Activated naive CD4-positive, alpha-beta T cell treated with Interleukin-2 at 50 U/mL for 16 hours (primary cell): ENCODE data around the gene KCTD16.

ENCODE experiments used
- DNase-seq: peaks from one replicate; pipeline ENCODE4 v3.0.0-alpha.2; 2020

The KCTD16 gene

DNA sequence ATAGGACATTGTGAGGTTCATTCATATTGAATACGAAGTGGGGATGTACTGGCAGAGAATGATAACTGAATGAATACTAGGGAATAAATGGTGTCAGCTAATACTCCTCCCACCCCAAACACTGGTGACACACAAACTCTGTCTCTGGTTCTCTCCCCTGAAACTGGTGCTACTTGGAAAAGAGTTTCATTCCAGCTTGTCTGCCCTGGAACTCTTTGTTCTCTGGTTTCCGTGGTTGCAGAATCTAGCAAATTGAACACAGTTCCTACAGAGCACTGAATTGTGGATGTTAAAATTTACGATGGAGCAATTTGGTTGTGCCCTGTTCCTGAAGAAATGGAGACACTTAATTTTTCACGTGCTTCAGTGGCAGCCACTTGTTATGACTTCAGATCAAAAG is 181.7 kb downstream of the KCTD16 start:
- DNase-seq, result no peak

DNA sequence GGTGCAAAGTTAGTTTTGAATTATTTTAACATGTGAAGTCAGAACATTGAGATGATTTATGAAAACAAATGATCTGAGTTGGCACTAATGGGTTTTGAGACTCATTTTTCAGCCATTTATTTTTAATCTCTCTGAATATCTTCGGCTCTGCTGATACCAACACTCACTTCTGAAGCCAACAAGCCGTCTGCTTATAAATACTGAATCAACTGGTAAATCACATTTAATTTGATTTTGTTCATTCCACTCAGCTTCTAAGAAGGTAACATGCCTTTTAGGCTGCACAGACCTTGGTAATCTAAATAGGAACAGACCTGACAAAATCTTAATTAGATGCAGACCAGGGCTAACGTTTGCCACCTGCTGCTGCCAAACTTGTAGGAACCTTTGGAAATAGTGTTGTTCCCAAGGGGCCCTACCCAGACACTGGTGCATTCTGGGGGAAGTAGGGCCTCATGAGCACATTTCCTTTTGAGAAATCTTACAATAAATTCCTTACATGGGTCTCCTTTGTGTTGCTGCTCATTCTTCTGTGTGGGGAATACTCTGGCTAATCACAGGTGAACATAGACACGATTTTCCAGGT is 182.2 kb downstream of the KCTD16 start:
- no peak for DNase-seq

DNA sequence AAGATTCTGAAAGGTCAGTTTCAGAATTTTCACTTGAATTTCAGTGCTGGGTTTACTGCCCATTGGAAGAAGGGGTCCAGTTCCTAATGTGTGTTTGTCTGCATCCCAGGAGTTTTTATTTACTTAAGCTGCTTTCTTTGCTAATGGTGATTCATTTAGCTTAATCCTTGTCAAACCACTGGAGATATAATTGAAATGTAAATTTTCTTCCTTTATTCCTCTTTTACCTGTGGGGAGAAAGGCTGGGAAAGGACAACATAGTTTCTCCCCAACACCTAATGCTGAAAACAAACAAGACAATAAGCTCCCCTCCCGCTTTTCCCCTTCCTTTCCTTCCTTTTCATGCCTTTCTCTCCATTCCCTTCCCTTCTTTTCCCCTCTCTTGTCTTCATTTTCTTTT is 185.8 kb downstream of the KCTD16 start:
- no peak for DNase-seq

DNA sequence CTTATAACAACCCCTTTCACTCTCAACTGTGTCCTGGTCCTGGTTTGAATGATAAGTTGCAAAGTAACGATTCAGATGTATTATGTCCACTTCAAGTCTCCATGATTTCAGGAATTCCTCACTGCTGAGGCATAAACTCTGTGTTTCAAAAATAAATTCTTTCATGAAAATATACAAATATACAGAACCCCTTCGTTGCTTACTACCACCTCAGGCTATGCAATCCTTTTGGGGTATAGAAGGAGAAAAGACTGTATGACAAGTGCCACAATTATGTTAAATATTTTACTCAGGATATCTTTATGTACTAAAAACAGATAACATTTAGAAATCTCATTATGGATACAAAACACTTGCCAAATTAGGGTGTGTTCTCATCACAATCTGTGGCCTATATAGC is 190.7 kb downstream of the KCTD16 start:
- DNase-seq, result no peak

DNA sequence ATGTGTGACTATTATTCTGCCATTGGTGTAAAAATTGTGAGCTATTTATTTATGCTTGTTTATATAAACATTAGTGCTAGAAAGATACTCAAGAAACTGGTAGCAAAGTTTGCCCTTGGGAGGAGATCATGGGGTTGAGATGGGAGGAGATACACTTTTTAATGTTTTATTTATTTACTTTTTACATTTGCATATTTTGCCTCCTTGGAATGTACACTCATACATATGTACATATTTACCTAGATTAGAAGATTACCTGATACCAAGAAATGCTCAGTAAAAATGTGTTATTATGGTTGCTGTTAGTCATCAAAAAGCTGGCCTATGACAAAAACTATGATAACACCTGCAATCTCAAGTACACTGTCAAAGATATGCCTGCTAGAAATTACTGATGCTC is 195.2 kb downstream of the KCTD16 start:
- no peak for DNase-seq

DNA sequence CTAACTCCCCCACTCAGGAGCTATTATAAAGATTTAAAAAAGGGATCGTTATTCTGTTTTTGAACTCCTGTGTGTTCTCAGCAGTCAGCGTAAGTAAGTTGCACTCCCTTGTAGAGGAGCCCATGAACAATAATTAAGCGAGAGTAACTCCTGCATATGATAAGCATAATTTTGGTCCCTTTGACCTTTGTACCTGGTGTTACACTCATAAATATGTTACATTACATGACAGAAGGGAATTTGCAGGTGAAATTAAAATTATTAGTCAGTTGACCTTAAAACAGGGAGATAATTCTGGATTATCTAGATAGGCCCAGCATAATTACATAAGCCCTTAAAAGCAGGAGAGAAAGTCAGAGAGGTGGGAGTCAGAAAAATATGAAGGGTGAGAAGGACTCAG is 197.3 kb downstream of the KCTD16 start:
- no peak for DNase-seq

DNA sequence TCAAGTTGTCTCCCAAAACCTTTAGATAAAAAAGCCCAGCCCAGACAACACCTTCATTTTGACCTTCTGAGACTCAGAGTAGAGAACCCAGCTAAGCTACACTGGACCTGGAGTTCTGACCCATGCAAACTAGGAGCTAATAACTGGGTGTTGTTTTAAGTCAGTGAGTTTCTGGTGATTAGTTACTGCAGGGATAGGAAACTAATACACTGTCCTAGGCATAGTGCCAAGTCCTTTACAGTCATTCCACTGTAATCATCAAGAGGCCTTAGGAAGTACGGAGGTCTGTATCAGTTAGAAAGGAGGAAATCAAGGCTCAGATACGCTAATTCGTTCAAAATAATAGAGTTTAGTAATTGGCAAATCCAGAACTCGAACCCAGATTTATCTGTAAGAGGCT is 197.9 kb downstream of the KCTD16 start:
- no peak for DNase-seq

DNA sequence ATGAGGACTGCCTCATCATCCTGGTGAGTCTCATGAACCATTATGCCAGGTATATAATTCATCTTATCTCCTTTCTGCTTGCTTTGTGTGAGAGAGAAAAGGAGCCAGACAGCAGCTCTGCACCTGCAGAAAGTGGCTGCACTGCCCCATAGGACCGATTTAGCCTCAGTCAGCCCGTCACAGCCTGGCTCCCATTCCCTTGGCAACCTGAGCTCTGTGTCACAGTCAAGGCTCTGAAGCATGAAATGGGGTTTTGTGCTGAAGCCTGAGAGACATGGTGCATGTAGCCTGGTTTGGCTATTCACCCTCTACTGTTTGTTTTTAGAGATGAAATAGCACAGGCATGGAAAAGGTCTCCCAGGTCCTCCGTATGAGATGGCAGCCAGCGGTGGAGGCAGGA is 198.3 kb downstream of the KCTD16 start:
- no peak for DNase-seq

DNA sequence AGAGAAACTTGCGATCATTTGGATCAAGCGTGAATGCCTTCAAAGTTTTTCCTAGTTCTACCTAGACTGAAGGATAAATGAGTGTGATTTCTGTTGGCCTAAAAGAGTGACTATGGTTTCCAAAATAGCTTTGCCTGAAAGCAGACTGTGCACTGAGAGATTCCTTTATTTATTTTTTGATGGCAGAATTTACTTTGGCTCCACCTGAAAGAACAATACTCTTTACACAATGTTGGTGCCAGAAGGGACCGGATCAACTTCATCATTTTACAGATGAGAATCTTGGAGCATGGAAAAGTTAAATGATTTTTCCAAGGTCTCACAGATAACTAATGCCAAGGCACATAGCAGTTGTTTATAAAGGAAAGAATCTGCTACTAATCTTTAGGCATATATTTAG is 199.6 kb downstream of the KCTD16 start:
- no peak for DNase-seq

DNA sequence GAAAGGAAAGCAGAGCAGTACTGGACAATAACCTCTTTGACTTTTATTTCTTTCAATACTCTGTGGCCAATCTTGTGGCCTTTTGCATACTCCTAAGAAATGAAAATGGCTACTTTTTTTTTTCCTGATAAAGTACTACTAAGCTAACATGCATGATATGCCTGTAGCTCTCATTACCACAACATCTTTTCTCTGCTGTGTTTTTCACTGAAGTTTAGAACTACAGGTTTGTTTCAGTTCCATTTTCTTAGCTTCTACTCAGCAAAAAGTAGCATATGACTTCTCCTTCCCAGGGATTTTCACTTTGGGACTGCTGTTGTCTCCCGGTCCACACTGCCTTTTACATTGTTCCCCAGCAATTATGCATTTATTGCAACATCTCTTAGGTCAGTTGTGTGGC is 204.0 kb downstream of the KCTD16 start:
- DNase-seq, result no peak

DNA sequence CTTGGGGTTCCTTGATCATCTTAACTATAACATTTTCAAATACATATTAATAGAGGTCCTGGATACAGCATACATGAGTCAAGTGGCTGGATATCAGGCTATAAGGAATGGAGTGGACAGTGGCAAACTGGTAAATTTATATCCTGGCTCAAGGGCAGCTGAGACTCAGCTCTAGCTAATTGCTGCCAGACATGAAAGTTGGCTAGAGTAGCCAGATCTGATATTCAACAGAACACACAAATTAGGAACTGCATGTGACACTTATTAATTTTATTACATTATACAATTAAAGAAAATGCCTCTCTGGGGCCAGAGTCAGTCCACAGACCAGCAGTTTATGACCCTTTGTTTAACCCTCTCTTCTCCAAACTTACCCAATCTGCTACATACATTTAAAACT is 206.5 kb downstream of the KCTD16 start:
- DNase-seq, result no peak

DNA sequence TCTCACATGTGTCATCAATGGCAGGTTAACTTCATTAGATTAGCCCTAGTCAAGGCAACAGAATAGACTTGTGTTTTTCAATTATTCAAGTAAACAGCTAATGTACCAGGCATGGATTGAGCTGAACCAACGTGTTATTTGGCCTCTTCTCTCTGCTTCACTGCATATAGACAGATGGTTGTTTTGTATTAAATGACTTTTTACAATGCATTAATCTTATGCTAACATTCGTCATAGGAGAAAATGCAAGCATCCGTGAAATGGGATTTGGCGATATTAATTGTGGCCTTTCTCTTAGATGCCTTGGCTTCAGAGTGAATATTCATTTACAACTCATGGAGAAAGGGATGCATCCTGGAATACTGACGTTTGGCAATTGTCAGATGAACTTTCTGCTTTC is 208.0 kb downstream of the KCTD16 start:
- DNase-seq, result no peak

DNA sequence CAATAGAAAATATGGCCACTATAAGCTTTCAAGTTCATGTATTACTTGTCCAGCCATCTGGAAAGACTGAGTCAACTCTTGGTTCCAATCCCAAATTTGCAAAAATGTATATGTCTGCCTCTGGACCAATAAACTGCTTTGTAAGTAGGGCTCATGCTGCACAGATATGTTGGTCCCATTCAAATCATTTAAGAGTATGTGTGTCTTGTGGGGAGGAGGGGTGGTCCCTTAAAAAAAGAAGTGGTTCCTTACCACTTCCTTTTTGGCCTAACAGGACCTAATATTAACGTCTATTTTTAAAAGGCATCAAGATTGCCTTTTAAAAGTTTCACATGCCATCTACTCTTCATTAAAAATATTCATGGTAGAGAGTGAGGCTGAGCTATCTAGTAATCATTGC is 214.9 kb downstream of the KCTD16 start:
- no peak for DNase-seq

DNA sequence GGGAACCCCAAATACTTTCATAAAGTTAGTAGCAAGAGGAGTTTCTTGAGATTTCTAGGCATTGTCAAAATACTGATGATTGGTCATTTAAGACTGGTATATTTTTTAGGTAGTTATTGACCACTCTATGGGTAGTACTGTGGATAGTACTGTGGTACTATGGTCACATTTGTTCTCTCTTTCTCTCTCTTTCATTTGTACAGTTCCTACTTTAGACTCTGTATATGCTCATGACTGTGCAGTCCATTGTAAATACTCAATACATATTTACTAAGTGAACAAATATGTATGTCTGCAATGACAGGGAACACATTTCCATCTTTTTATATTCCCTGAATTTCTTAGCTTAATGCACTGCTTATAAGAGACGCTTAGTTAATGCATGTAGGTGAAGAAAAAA is 215.6 kb downstream of the KCTD16 start:
- DNase-seq, result no peak

DNA sequence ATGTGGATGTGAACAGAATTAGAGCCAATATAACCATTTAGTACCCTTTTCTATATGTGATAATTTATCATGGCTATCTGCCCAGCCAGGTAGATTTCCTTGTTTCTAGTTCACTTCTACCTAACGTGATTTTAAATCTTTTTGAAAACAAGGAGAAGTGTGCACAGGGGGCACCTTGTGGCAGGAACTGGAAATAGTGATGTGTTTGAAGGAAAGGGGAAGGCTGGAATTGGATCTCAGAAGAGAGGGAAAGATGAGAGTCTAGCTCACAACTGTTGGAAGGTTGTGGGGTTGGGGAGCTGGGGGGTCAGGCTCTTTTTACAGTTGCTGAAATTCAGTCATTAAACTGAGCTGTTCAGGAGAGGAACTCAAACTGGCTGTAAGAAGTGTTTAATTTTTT is 219.5 kb downstream of the KCTD16 start:
- DNase-seq, result no peak

DNA sequence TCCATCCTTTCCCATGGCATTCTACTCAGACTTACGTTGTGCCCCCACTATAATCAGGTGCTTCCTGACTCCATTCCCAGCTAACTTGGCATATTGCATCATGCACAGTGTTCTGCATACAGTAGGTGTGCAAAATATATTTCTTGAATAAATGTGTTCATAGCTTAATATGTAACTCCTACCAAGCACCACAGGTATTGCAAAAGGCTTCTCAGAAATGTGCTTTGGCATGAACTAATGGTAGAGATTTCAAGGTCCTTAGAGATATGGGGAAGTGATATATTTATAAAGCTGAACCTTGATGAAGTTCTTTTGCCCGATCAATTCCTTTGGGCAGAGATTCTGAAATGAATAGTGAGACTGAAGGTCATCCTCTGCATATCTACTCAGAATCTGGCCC is 220.4 kb downstream of the KCTD16 start:
- DNase-seq, result no peak

DNA sequence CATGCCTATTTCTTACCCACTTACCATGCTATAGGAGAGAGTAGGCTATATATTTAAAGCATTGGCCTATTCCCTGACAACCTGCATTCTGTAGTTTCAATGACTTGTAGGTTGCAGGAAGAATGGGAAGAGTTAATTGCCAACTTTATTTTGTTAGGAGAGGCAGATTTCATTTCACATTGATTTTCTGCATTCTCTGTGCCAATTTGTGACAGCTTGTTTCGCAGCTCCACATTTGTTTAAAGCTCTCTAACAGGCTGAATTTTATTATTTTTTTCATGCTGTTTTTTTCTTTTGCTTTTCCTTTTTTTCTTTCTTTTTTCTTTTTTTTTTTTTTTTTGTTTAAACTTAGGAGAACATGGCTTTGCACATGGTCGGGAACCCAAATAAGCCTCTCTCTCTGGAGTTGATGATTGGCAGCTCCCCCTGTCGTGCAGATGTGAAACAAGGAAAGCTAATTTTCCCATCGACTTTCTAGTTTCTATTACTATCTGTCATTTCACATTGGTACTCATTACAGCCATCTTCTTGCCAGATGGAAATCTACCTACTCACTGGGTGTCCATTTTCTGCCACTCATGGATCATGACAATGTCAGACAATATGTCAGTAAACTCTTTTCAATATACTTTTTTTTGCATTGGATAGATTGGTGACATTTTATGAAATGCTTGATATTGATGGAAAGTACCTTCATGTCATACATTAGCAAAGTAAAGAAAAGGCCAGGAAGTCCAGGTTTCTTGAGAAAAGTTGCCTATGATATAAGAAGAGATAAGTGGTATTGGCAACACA is 223.2 kb downstream of the KCTD16 start:
- no peak for DNase-seq

DNA sequence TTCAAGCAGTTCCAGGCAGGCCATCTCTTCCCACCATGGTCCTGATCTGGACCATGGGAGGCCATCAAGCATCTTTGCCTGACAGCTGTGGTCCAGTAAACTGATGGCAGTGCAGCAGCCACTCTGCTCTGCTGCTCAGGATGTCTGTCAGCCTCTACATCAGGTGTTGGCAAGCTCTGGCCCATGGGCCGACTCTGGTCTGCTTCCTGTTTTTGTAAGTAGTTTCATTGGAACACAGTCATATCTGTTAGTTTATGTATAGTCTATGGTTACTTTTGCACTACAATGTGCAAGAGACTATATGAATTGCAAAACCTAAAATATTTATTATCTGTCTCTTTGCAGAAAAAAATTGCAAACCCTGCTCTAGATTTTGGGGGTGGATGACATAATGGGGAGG is 225.0 kb downstream of the KCTD16 start:
- no peak for DNase-seq

DNA sequence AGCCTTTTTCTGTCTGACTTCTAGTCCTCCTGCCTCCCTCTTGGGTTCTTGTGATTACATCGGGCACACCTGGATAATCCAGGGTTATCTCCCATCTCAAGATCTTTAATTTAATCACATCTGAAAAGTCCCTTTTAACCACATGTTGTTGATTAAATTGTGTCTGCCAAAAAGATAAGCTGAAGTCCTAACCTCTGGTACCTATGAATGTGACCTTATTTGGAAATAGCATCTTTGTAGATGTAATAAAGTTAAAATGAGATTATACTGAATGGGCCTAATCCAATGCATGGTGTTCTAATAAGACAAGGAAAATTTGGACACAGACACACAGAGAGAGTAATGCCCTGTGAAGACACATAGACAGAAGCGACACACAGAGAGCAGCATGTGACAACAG is 232.4 kb downstream of the KCTD16 start:
- DNase-seq, result no peak

DNA sequence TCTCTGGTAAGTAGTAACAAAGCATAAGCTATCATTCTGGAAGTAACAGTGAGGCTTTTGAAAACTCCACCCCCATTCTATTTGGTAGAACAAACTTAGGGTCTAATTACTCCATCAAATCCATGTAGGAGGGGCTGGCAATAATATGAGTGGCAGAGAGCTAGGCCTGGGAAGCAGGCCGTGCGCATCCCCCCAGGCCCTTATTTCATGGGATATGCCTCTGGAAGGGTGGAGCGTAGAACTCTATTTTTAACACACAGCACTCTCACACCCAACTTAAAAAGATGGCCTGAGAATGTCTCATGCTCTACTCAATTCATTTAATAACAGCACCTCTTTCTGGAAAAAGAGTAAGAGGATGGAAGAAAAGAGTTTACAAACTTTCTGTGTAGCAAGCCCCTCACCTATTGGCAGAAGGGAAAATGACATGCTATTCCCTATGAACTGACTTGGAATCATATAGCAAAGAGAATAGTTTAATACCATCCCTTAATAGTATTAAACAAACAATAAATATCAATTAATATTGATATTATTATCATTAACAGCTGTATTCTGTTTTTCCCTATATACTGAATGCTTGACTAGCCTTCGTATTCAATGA is 233.2 kb downstream of the KCTD16 start:
- DNase-seq, result no peak

DNA sequence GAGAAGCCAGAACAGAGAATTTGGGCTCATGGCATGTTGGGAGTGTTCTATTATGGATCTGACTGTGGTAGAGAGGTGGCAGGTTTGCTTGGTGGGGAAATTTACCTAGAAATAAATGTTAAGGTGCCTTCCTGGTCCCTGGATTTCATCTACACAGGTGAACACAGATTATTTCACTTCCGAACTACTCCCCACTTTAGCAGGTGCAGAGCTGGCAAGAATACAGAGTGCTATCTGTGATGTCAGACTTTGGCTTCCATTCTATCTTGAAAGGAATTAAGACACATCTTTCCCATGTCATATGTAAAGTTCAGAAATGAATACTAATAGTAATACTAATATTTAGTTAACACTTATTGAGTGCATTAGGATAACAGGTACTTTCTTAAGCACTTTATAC is 234.0 kb downstream of the KCTD16 start:
- no peak for DNase-seq

DNA sequence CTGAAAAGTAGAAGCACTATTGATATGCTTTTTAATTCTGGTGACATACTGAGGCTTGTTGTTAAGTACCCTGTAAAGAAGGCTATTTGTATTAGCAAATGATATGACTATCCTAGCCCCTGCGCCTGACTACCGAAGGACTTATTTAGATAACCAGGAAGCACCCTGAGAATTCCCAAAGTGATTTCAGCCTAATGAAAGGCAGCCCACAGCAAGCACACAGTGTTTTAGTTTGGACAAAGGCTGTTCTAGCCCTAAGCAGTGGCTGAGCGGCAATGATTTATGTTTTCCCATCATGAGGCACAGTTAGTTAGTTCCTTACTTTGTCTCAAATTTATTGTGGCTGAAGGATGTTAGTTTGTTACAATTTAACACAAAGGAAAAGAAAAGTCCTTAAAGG is 235.3 kb downstream of the KCTD16 start:
- no peak for DNase-seq

DNA sequence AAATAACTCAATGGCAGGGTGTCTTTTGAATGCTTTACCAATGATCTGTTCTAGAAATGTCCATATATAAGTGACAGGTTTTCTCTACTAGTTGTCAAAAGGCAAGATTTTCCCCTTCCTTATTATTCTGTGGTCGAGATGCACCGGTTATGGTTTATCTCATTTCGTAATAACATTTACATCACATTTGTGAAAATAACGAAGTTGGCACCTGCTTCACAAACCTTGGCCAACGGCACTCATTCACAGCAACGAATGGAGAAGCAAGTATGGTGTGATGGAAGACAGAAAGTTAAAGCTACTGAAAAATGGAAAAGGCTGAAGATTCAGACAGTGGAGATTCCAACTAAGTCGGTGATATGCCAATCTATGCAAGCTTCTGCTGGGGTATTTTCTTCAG is 235.8 kb downstream of the KCTD16 start:
- DNase-seq, result no peak

DNA sequence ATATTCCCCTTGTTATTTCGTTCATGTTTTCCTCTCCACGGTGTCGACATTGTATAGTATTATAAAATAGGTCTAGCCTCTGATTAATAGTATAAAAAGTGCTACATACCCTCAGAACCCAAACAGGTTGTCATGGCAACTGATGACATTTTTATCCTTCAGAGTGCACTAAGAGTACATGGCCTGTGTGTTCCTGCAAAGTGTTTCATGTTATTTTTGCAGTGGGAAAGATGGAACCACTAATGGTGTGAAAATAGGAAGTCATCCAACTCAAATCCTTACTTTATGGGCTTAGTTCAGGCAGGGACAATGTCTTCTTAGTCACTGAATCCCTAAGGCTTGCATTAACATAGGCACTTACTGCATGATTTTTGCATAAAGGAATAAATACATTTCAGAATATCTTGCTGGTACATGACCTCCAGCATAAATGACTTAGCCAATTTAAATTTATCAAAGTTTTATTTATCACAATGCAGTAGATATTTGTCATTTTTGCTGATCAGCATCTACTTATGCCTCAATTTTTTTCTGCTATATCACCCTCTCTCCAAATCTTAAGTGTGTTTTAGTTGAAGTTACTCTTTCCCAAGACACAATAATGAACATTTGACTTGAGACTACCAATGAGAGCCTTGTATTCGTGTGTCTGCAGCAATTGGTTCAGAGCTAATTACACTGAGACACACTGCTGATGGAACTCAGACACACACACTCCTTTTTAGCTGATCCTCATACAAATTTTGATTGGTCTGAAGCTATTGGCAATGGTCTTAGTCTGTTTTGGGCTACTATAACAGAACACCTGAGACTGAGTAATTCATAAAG is 243.7 kb downstream of the KCTD16 start:
- DNase-seq, result no peak
